OCI-LY7 (cell line): ENCODE results near the gene HSD17B14. TPM values are rescaled to one million over a fixed set of nuclear protein-coding genes. Genes with fewer than 3 reads are reported as not detected.
"Not testable (repeated sequence)": the region's sequence is repeated elsewhere in the genome, so short reads cannot be mapped to it uniquely, and the experiment has no call there.

Experiments used
- BruUV-seq: library from RNA; stranded (reverse); fragments of 400-500 nt; replicated peaks from 2 replicates; lab custom pipeline; 2021; lab: Mats Ljungman, UMichigan
- CTCF ChIA-PET: fragments of 300-600 bp; sonication (Branson Sonifier 250); formaldehyde crosslinking; loops from one replicate; lab custom pipeline; 2022; ENCODE audit warnings: antibody characterized with exemption; ENCODE audit not compliant: unreplicated experiment; lab: Charles Lee
- POLR2A ChIA-PET: fragments of 300-600 bp; sonication (Branson Sonifier 250); formaldehyde crosslinking; loops from one replicate; lab custom pipeline; 2022; ENCODE audit warnings: antibody characterized with exemption; lab: Charles Lee
- DNase-seq: peaks from one replicate; pipeline ENCODE4 v3.0.0-alpha.2; 2015; ENCODE audit warnings: low spot score
- H2AFZ ChIP-seq: fragments of 200-600 bp; sonication (generic), shearing (Covaris generic); 2 replicates; pipeline ENCODE4 v1.6.1; 2014; ENCODE audit warnings: mild to moderate bottlenecking, antibody characterized with exemption, low read length, moderate library complexity
- H3K27ac ChIP-seq: fragments of 200-600 bp; sonication (generic); 2 replicates; pipeline ENCODE4 v1.5.1; 2014; ENCODE audit warnings: mixed run types, low read depth, mild to moderate bottlenecking, moderate library complexity, low read length, inconsistent platforms; ENCODE audit not compliant: poor library complexity, severe bottlenecking
- H3K36me3 ChIP-seq: fragments of 200-600 bp; sonication (generic); 2 replicates; pipeline ENCODE4 v1.6.1; 2014; ENCODE audit warnings: mild to moderate bottlenecking, antibody characterized with exemption, low read length, moderate library complexity, mixed read lengths; ENCODE audit not compliant: insufficient read depth
- H3K4me1 ChIP-seq: fragments of 200-600 bp; sonication (generic); 2 replicates; pipeline ENCODE4 v1.5.1; 2014; ENCODE audit warnings: mild to moderate bottlenecking, low read length; ENCODE audit not compliant: insufficient read depth, poor library complexity, severe bottlenecking
- H3K4me2 ChIP-seq: fragments of 200-600 bp; sonication (generic); 2 replicates; pipeline ENCODE4 v1.6.1; 2014; ENCODE audit warnings: mild to moderate bottlenecking, low read length
- H3K4me3 ChIP-seq: fragments of 200-600 bp; sonication (generic); 2 replicates; pipeline ENCODE4 v1.5.1; 2014; ENCODE audit warnings: mild to moderate bottlenecking, low read depth, low read length; ENCODE audit not compliant: poor library complexity, severe bottlenecking
- H3K79me2 ChIP-seq: fragments of 200-600 bp; sonication (generic); 2 replicates; pipeline ENCODE4 v1.6.1; 2016; ENCODE audit warnings: low read depth, mild to moderate bottlenecking, low read length, moderate library complexity, mixed read lengths; ENCODE audit not compliant: insufficient read depth
- H3K9me2 ChIP-seq: fragments of 200-600 bp; sonication (generic); 2 replicates; pipeline ENCODE4 v1.6.1; 2016; ENCODE audit warnings: mild to moderate bottlenecking, low read length, mixed read lengths; ENCODE audit not compliant: insufficient read depth
- H3K9me3 ChIP-seq: fragments of 200-600 bp; sonication (generic); 2 replicates; pipeline ENCODE4 v1.6.1; 2014; ENCODE audit warnings: mild to moderate bottlenecking, mixed run types, low read length, mixed read lengths
- H4K20me1 ChIP-seq: fragments of 200-600 bp; sonication (generic); 2 replicates; pipeline ENCODE4 v1.6.1; 2014; ENCODE audit warnings: mild to moderate bottlenecking, antibody characterized with exemption, low read length, moderate library complexity, mixed read lengths; ENCODE audit not compliant: insufficient read depth
- EZH2phosphoT487 ChIP-seq: fragments of 200-600 bp; sonication (generic); IDR thresholded peaks from 2 replicates; pipeline ENCODE4 v1.6.1; 2018; ENCODE audit warnings: low read depth, borderline replicate concordance, mild to moderate bottlenecking, mixed run types, antibody characterized with exemption, low read length, moderate library complexity, mixed read lengths
- intact Hi-C: fragments of 100-400 bp; cut with micrococcal nuclease; formaldehyde crosslinking; loops from one replicate; pipeline ENCODE4 v1.10.0; 2022; ENCODE audit not compliant: unreplicated experiment
- total RNA-seq, 2 experiments: library from RNA; depleted of rRNA in 1 of 2; stranded (reverse); fragments of >200 nt in 1 of 2; shearing (Covaris generic) in 1 of 2; gene quantifications; 2 replicates each; pipeline ENCODE4 v1.2.3, GENCODE V29; 2014 to 2022
- TF ChIP-seq, protein P1 (sequence below): fragments of 200-600 bp; sonication (generic); conservative IDR thresholded peaks from 2 replicates; pipeline ENCODE4 v1.5.1; 2014; ENCODE audit warnings: mild to moderate bottlenecking, antibody characterized with exemption, low read length, moderate library complexity, mixed read lengths

Gene HSD17B14
- total RNA-seq, 2 experiments from 2014 or later = 1.8 to 4.5 TPM

DNA sequence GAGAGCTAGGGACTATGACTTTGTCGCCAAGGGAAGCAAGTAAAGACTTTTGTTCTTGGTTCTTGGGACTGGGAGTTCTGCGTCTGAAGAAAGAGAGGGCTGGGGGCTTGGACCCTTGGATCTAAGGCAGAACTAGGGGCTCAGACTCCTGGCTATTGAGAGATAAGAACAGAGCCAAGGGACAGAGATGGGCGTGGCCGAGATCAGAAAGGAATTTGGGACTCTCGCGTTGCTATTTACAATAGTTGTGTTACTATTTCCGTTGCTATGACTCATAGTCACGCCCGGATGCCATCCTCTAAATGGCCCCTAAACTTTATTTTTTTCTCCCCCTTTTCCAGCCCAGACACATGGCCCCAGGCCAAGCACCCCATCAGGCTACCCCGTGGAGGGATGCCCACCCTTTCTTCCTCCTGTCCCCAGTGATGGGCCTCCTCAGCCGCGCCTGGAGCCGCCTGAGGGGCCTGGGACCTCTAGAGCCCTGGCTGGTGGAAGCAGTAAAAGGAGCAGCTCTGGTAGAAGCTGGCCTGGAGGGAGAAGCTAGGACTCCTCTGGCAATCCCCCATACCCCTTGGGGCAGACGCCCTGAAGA lies 36.7 kb upstream of the HSD17B14 start:
- BruUV-seq = no TSS peak
- H3K27ac ChIP-seq = peak overlapping the region; percentile 99
- H3K9me3 ChIP-seq = peaks cover 8% of the 10 kb centered on the region; the same call in 1 of the 2 replicates
- ChIA-PET POLR2A (interaction anchor here (1.1 to 1.7 kb wide), 3 partner anchors 22 to 80 kb away, joined by 3 read pairs; no protein-coding TSS in a partner anchor), CTCF (interaction anchor here (1.1 kb wide), 1 partner anchor 30 kb away, joined by 4 read pairs; no protein-coding TSS in a partner anchor)
- intact Hi-C loops = loop anchor here (1.0 kb wide), 1 partner anchor 92 kb away; the partner anchor contains the start of gene FTL
- H3K4me3 ChIP-seq = peak overlapping the region; percentile 84
- peaks cover 9% of the 10 kb centered on the region for H4K20me1 ChIP-seq
- peak overlapping the region; percentile 99 for H3K4me2 ChIP-seq
- H3K4me1 ChIP-seq = peaks cover 59% of the 10 kb centered on the region
- H2AFZ ChIP-seq = no peak overlapping the region; the same call in 1 of the 2 replicates
- DNase-seq = peak; percentile 89
- H3K9me2 ChIP-seq = no peaks in the 10 kb centered on the region
- TF ChIP-seq, protein P1, sequence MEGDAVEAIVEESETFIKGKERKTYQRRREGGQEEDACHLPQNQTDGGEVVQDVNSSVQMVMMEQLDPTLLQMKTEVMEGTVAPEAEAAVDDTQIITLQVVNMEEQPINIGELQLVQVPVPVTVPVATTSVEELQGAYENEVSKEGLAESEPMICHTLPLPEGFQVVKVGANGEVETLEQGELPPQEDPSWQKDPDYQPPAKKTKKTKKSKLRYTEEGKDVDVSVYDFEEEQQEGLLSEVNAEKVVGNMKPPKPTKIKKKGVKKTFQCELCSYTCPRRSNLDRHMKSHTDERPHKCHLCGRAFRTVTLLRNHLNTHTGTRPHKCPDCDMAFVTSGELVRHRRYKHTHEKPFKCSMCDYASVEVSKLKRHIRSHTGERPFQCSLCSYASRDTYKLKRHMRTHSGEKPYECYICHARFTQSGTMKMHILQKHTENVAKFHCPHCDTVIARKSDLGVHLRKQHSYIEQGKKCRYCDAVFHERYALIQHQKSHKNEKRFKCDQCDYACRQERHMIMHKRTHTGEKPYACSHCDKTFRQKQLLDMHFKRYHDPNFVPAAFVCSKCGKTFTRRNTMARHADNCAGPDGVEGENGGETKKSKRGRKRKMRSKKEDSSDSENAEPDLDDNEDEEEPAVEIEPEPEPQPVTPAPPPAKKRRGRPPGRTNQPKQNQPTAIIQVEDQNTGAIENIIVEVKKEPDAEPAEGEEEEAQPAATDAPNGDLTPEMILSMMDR = no peak
- no peak for TF ChIP-seq EZH2phosphoT487
- peaks cover 36% of the 10 kb centered on the region for H3K36me3 ChIP-seq
- peaks cover 30% of the 10 kb centered on the region for H3K79me2 ChIP-seq

DNA sequence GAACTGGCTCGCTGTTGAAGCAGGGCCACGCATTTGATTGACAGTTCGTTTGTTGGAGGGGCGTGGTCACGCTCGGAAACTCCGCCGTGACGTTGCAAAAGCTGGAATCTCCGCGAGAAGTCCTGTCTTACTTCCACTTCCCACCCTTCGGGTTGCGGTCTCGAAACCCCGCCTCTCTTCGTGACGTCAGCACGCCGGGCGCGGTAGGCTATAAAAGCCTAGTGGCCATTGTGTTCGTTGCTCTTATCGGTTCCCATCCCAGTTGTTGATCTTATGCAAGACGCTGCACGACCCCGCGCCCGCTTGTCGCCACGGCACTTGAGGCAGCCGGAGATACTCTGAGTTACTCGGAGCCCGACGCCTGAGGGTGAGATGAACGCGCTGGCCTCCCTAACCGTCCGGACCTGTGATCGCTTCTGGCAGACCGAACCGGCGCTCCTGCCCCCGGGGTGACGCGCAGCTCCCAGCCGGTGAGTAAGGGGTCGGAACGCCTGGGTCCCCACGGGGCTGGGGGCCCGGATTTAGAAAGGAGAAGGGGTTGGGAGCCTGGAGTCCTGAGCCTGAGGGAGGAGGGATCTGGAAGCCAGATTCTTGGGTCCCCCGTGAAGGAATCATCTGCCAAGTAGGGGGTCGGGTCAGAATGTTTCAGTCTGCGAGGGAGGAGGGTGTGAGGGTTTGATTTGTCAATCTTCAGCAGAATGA lies 36.0 kb upstream of the HSD17B14 start, which contains the start of gene PPP1R15A:
TSS of gene PPP1R15A (plus strand) at position 240 of the 702 bp plus-strand sequence. CDS start 813 bp downstream, outside the sequence.
- peak within 1 kb of the TSS; percentile 99 for H3K27ac ChIP-seq
- peaks cover 9% of the 10 kb centered on the region for H4K20me1 ChIP-seq
- peaks cover 2% of the 10 kb centered on the region; the same call in 1 of the 2 replicates for H3K9me3 ChIP-seq
- TF ChIP-seq, protein P1 = no peak
- TF ChIP-seq EZH2phosphoT487 = no peak
- H3K9me2 ChIP-seq = no peaks in the 10 kb centered on the region
- H3K36me3 ChIP-seq = peaks cover 29% of the 10 kb centered on the region
- ChIA-PET POLR2A (interaction anchor here (1.1 to 1.7 kb wide), 2 partner anchors 22 to 46 kb away, joined by 3 read pairs; no protein-coding TSS in a partner anchor), CTCF (interaction anchor here (1.1 kb wide), 1 partner anchor 30 kb away, joined by 4 read pairs; no protein-coding TSS in a partner anchor)
- H3K4me2 ChIP-seq = peak within 1 kb of the TSS; percentile 99
- intact Hi-C loops = no loop called here
- H3K4me3 ChIP-seq = peak within 1 kb of the TSS; percentile 84
- BruUV-seq = TSS peak; percentile 79
- H2AFZ ChIP-seq = peak within 1 kb of the TSS; percentile 76; the same call in 1 of the 2 replicates
- peaks cover 30% of the 10 kb centered on the region for H3K79me2 ChIP-seq
- H3K4me1 ChIP-seq = peaks cover 57% of the 10 kb centered on the region
- peak; percentile 98 for DNase-seq

DNA sequence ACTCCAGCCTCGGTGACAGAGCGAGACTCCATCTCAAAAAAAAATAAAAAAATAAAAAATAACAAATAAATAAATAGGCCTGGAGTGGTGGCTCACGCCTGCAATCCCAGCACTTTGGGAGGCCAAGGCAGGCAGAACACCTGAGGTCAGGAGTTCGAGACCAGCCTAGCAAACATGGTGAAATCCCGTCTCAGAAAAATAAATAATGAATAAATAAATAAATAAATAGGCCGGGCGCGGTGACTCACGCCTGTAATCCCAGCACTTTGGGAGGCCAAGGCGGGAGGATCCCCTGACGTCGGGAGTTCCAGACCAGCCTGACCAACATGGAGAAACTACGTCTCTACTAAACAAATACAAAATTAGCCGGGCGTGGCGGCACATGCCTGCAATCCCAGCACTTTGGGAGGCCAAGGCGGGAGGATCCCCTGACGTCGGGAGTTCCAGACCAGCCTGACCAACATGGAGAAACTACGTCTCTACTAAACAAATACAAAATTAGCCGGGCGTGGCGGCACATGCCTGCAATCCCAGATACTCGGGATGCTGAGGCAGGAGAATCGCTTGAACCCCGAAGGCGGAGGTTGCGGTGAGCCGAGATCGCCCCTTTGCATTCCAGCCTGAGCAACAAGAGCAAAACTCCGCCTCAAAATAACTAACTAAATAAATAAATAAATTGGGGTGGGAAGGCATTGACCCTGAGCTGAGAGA lies 35.3 kb upstream of the HSD17B14 start:
- Histone ChIP-seq H3K36me3 (peaks cover 27% of the 10 kb centered on the region), H2AFZ (peak overlapping the region; percentile 76; the same call in 1 of the 2 replicates), H3K4me3 (peak overlapping the region; percentile 84), H3K79me2 (peaks cover 30% of the 10 kb centered on the region), H3K4me1 (peaks cover 55% of the 10 kb centered on the region), H3K4me2 (peak overlapping the region; percentile 50; the same call in 1 of the 2 replicates)
- H3K9me2 ChIP-seq, H4K20me1 ChIP-seq, CTCF ChIA-PET, intact Hi-C loops, H3K9me3 ChIP-seq, H3K27ac ChIP-seq, BruUV-seq, DNase-seq: not testable (repeated sequence)
- POLR2A ChIA-PET = interaction anchor here (0.6 kb wide), 1 partner anchor 89 kb away, joined by 6 read pairs; no protein-coding TSS in a partner anchor
